Measurements from ENCODE around the gene ABHD1.

DNA sequence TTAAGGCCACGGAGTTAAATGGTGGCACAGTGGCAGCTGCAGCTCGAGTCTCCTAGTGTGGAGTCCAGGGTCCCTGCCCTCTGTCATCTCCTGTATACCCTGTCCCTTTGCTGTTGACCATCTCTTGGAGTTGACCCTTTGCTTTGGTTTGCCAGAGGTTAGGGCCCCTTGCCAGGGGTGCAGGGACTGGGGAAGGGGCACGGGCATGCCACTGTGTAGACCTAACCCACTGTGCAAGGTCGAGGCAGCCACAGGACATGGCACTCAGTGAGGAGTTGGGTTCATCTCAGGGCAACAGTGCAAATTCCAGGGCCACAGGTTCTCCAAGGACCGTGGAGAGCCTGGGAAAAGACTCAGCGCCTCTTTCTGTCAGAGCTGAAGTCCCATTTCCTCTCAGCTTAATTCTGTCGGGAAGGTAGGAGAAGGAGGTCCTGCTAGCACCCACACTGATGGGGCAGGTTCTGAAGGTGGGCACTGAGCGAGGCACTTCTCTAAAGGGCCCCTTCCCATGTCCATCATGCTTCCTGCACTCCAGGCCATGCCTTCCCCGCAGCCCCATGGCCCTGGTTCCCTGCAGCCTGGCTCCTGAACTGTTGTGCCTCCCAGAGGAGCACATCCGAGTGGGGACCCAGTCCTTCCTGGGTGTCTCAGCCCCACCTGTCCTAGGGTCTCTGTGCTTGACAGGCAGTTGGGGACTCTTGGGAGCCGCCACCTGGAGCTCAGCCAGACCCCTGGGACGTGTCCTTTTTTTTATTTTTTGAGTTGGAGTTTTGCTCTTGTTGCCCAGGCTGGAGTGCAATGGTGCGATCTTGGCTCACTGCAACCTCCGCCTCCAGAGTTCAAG is 34.3 kb upstream of the ABHD1 start:
- TF ChIP-seq, protein P1, sequence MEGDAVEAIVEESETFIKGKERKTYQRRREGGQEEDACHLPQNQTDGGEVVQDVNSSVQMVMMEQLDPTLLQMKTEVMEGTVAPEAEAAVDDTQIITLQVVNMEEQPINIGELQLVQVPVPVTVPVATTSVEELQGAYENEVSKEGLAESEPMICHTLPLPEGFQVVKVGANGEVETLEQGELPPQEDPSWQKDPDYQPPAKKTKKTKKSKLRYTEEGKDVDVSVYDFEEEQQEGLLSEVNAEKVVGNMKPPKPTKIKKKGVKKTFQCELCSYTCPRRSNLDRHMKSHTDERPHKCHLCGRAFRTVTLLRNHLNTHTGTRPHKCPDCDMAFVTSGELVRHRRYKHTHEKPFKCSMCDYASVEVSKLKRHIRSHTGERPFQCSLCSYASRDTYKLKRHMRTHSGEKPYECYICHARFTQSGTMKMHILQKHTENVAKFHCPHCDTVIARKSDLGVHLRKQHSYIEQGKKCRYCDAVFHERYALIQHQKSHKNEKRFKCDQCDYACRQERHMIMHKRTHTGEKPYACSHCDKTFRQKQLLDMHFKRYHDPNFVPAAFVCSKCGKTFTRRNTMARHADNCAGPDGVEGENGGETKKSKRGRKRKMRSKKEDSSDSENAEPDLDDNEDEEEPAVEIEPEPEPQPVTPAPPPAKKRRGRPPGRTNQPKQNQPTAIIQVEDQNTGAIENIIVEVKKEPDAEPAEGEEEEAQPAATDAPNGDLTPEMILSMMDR (IDR thresholded peaks at IDR 0.05), result no peak
- no peak for TF ChIP-seq POLR2A (IDR thresholded peaks at IDR 0.05)

Data from adrenal gland (tissue), 5 donors.